Naive B cell (primary cell): Measurements from ENCODE around the gene DKKL1. TPM values are rescaled to one million over a fixed set of nuclear protein-coding genes. Genes with fewer than 3 reads are reported as not detected.

Source experiments
- ATAC-seq, 2 donors: fragments of 150-1000 bp; cut with Tn5 transposase; 2 replicates each; pipeline ENCODE4 v1.10.0; 2021; ENCODE audit warnings: low read depth in 2 of 2, mild to moderate bottlenecking in 2 of 2, moderate library complexity in 2 of 2
- DNase-seq: peaks from one replicate; pipeline ENCODE4 v3.0.0; 2022
- H3K27ac Mint-ChIP-seq, 6 donors: one replicate each; pipeline ENCODE4 v1.8.0; 2020 to 2022; ENCODE audit warnings: mild to moderate bottlenecking in 6 of 6, mixed read lengths in 6 of 6, moderate library complexity in 5 of 6, inconsistent platforms in 2 of 6
- H3K27me3 Mint-ChIP-seq, 3 donors: one replicate each; pipeline ENCODE4 v1.8.0; 2021 to 2022; ENCODE audit warnings: mixed read lengths in 3 of 3, mild to moderate bottlenecking in 1 of 3
- H3K36me3 Mint-ChIP-seq, 2 donors: one replicate each; pipeline ENCODE4 v1.8.0; 2020 to 2022; ENCODE audit warnings: mixed read lengths in 2 of 2, inconsistent platforms in 1 of 2, mild to moderate bottlenecking in 1 of 2
- H3K4me1 Mint-ChIP-seq, 3 donors: one replicate each; pipeline ENCODE4 v1.8.0; 2020 to 2022; ENCODE audit warnings: mixed read lengths in 3 of 3, inconsistent platforms in 1 of 3, mild to moderate bottlenecking in 1 of 3, moderate library complexity in 1 of 3
- H3K4me3 Mint-ChIP-seq, 8 donors: one replicate each; pipeline ENCODE4 v1.8.0; 2020 to 2022; ENCODE audit warnings: mild to moderate bottlenecking in 8 of 8, mixed read lengths in 8 of 8, moderate library complexity in 8 of 8, inconsistent platforms in 2 of 8
- H3K9me3 Mint-ChIP-seq, 7 donors: one replicate each; pipeline ENCODE4 v1.8.0; 2020 to 2022; ENCODE audit warnings: mixed read lengths in 7 of 7, mild to moderate bottlenecking in 5 of 7, inconsistent platforms in 2 of 7, moderate library complexity in 1 of 7
- polyA plus RNA-seq, 6 donors: library from polyadenylated mRNA; unstranded; fragments of 300-500 nt; fragmentation: Illumina TruSeq; gene quantifications; one replicate each; pipeline ENCODE4 v1.2.3, GENCODE V29; 2021; ENCODE audit warnings: low read depth in 6 of 6

DKKL1 gene
- polyA plus RNA-seq, 6 donors from 2014 or later: 0.55 to 2.8 (median 0.82) TPM; not detected in 3

- Mint-ChIP-seq H3K9me3 (peaks cover 0 to 11% (median 6%) of the 10 kb centered on the region in 7 donors), H3K4me3 (peak overlapping the region; percentile 68 to 95 (median 86)), H3K36me3 (peaks cover 32 to 65% of the 10 kb centered on the region in 2 donors), H3K4me1 (peaks cover 65 to 83% (median 76%) of the 10 kb centered on the region in 3 donors), H3K27ac (peak overlapping the region; percentile 94 to 100 (median 98)), H3K27me3 (no peaks in the 10 kb centered on the region)
- DNase-seq (peak; percentile 97), ATAC-seq (peak; percentile 76)
These were observed 23.4 kb upstream of the DKKL1 start for GRCh38 chr19:49340069-49340864.

GRCh38 chr19:49340865-49341718 lies 22.6 kb upstream of the DKKL1 start:
- ATAC-seq: peak in 1 of 2 donors; percentile 4
- Mint-ChIP-seq H3K4me3 (peak overlapping the region in 7 of 8 donors; percentile 52 to 95 (median 84)), H3K36me3 (peaks cover 34 to 58% of the 10 kb centered on the region in 2 donors), H3K27me3 (no peaks in the 10 kb centered on the region), H3K4me1 (peaks cover 62 to 81% (median 79%) of the 10 kb centered on the region in 3 donors), H3K27ac (peak overlapping the region; percentile 94 to 100 (median 98)), H3K9me3 (peaks cover 0 to 11% (median 6%) of the 10 kb centered on the region in 7 donors)
- DNase-seq: no peak

DNA sequence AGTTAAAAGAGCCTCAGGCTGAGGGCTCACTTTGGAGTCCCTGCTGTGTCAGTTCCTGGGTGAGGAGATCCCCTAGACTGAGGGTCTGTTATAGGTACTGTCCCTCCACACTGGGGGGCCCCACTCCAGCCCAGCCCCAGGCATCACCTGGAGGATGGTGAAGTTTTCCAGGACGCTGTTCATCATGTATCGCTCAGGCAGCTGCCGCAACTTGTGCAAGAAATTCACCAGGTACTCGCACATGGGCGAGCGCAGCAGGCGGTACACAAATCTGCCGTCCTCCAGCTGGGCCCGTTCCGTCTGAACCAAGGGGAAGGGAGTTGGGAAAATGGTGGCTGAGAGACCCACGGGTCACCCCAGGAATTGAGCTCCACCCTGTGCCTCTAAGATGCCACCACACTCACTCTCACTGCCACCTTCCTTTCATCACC lies 21.4 kb upstream of the DKKL1 start:
- H3K4me1 Mint-ChIP-seq: peaks cover 54 to 76% (median 67%) of the 10 kb centered on the region in 3 donors
- H3K4me3 Mint-ChIP-seq: peak overlapping the region in 5 of 8 donors; percentile 23 to 79 (median 65)
- H3K27ac Mint-ChIP-seq: peak overlapping the region; percentile 85 to 100 (median 95)
- H3K9me3 Mint-ChIP-seq: peaks cover 0 to 11% (median 6%) of the 10 kb centered on the region in 7 donors
- DNase-seq: no peak
- H3K36me3 Mint-ChIP-seq: peaks cover 29 to 47% of the 10 kb centered on the region in 2 donors
- ATAC-seq: no peak
- no peaks in the 10 kb centered on the region for H3K27me3 Mint-ChIP-seq

DNA sequence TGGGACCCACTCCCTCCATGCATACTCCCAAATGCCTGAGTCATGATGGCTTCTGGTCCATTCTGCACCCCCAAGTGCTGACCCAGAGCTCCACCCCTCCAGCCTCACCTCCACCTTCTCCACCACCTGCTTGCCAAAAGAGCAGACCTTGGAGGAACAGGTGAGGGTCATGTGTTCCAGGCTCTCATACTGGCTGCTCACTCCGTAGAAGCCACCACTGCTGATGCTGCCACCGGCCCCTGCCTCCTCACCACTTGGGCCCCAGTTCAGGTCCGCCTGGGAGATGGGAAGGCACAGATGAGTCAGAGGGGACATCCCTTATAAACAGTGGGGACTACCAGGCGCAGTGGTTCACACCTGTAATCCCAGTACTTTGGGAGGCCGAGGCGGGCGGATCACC lies 20.6 kb upstream of the DKKL1 start:
- ATAC-seq (no peak), DNase-seq (no peak)
- Mint-ChIP-seq H3K27me3 (no peaks in the 10 kb centered on the region), H3K9me3 (peaks cover 0 to 10% (median 5%) of the 10 kb centered on the region in 7 donors), H3K4me3 (peak overlapping the region in 3 of 8 donors; percentile 23 to 67 (median 44)), H3K36me3 (peaks cover 23 to 38% of the 10 kb centered on the region in 2 donors), H3K27ac (peak overlapping the region in 5 of 6 donors; percentile 32 to 98 (median 85)), H3K4me1 (peaks cover 51 to 76% (median 67%) of the 10 kb centered on the region in 3 donors)

- Mint-ChIP-seq H3K27me3 (no peaks in the 10 kb centered on the region), H3K36me3 (peaks cover 16 to 28% of the 10 kb centered on the region in 2 donors), H3K27ac (peak overlapping the region in 4 of 6 donors; percentile 61 to 84 (median 70)), H3K4me1 (peaks cover 51 to 75% (median 62%) of the 10 kb centered on the region in 3 donors), H3K9me3 (peaks cover 0 to 6% (median 4%) of the 10 kb centered on the region in 7 donors), H3K4me3 (no peak overlapping the region)
- DNase-seq: no peak
- ATAC-seq: no peak
These were observed 18.9 kb upstream of the DKKL1 start for GRCh38 chr19:49344505-49345423.

GRCh38 chr19:49347191-49347590 lies 16.5 kb upstream of the DKKL1 start:
- DNase-seq: no peak
- Mint-ChIP-seq H3K9me3 (peaks cover 0 to 2% (median 0%) of the 10 kb centered on the region in 7 donors), H3K27me3 (no peaks in the 10 kb centered on the region), H3K27ac (peak overlapping the region in 2 of 6 donors; percentile 16 to 91), H3K4me3 (peak overlapping the region in 1 of 8 donors; percentile 30), H3K4me1 (peaks cover 37 to 59% (median 38%) of the 10 kb centered on the region in 3 donors), H3K36me3 (peaks cover 16 to 18% of the 10 kb centered on the region in 2 donors)
- ATAC-seq: no peak

- Mint-ChIP-seq H3K4me3 (peak overlapping the region in 2 of 8 donors; percentile 66 to 72), H3K9me3 (peaks cover 0 to 2% (median 0%) of the 10 kb centered on the region in 7 donors), H3K4me1 (peaks cover 31 to 55% (median 32%) of the 10 kb centered on the region in 3 donors), H3K27me3 (no peaks in the 10 kb centered on the region), H3K27ac (peak overlapping the region in 2 of 6 donors; percentile 16 to 85), H3K36me3 (peaks cover 12 to 13% of the 10 kb centered on the region in 2 donors)
- DNase-seq: no peak
- peak; percentile 69 to 82 for ATAC-seq
These were observed 15.8 kb upstream of the DKKL1 start for GRCh38 chr19:49347835-49348234.

DNA sequence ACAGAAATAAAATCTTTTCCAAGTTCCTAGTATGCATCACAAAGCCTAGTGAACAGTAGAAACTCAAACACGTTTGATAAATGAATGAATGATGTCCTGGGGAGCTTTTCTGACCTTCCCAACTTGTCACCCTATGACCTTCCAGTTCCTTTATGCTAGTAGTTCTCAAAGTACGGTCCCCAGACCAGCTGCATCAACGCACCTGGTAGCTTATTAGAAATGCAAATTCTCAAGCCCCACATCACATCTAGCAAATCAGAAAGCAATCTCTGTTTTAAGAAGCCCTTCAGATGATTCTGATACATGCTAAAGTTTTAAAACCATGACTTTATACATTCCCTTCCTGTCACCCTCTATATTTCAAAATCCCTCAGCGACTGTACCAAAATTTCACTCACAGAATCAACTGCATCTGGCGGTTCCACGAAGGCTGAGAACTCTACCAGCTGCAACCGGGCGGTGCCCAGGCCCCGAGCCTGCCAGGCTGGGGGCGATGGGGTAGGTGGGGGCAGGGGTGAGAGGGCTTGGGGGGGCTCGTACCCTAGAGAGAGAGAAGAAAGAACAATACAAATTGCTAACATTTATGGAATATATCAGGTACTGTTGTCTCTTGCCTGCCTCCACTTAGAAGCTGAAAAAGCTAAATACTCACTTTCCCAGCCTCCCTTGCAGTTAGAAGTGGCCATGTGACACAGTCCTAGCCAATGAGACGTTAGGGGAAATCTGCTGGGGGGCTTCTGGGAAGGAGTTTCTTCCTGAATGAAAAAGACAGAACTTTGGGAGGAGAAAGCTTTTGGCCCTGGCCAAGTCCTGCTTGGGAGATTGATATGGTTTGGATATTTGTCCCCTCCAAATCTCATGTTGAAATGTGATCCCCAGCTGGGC lies 15.1 kb upstream of the DKKL1 start:
- peak in 1 of 2 donors; percentile 23 for ATAC-seq
- Mint-ChIP-seq H3K36me3 (peaks cover 9 to 10% of the 10 kb centered on the region in 2 donors), H3K27ac (peak overlapping the region in 2 of 6 donors; percentile 16 to 54), H3K27me3 (no peaks in the 10 kb centered on the region), H3K4me1 (peaks cover 31 to 57% (median 32%) of the 10 kb centered on the region in 3 donors), H3K9me3 (peaks cover 0 to 2% (median 0%) of the 10 kb centered on the region in 7 donors), H3K4me3 (peak overlapping the region in 1 of 8 donors; percentile 1)
- no peak for DNase-seq

GRCh38 chr19:49349567-49349966 lies 14.1 kb upstream of the DKKL1 start:
- Mint-ChIP-seq H3K36me3 (peaks cover 7 to 10% of the 10 kb centered on the region in 2 donors), H3K4me3 (no peak overlapping the region), H3K4me1 (peaks cover 32 to 54% (median 36%) of the 10 kb centered on the region in 3 donors), H3K27ac (peak overlapping the region in 1 of 6 donors; percentile 81), H3K9me3 (peaks cover 0 to 2% (median 0%) of the 10 kb centered on the region in 7 donors), H3K27me3 (no peaks in the 10 kb centered on the region)
- DNase-seq (no peak), ATAC-seq (no peak)

GRCh38 chr19:49355909-49356353 lies 7.7 kb upstream of the DKKL1 start:
- Mint-ChIP-seq H3K4me3 (peak overlapping the region; percentile 36 to 93 (median 83)), H3K36me3 (no peaks in the 10 kb centered on the region), H3K9me3 (no peaks in the 10 kb centered on the region), H3K4me1 (peaks cover 39 to 79% (median 50%) of the 10 kb centered on the region in 3 donors), H3K27me3 (no peaks in the 10 kb centered on the region), H3K27ac (peak overlapping the region; percentile 56 to 90 (median 82))
- DNase-seq (no peak), ATAC-seq (no peak)

GRCh38 chr19:49356382-49356781 lies 7.3 kb upstream of the DKKL1 start:
- ATAC-seq (no peak), DNase-seq (no peak)
- Mint-ChIP-seq H3K27me3 (no peaks in the 10 kb centered on the region), H3K4me3 (peak overlapping the region; percentile 36 to 93 (median 83)), H3K27ac (peak overlapping the region in 5 of 6 donors; percentile 56 to 90 (median 83)), H3K4me1 (peaks cover 39 to 78% (median 51%) of the 10 kb centered on the region in 3 donors), H3K36me3 (no peaks in the 10 kb centered on the region), H3K9me3 (no peaks in the 10 kb centered on the region)
